Measurements from ENCODE around the gene GGT1.

Gene GGT1

DNA sequence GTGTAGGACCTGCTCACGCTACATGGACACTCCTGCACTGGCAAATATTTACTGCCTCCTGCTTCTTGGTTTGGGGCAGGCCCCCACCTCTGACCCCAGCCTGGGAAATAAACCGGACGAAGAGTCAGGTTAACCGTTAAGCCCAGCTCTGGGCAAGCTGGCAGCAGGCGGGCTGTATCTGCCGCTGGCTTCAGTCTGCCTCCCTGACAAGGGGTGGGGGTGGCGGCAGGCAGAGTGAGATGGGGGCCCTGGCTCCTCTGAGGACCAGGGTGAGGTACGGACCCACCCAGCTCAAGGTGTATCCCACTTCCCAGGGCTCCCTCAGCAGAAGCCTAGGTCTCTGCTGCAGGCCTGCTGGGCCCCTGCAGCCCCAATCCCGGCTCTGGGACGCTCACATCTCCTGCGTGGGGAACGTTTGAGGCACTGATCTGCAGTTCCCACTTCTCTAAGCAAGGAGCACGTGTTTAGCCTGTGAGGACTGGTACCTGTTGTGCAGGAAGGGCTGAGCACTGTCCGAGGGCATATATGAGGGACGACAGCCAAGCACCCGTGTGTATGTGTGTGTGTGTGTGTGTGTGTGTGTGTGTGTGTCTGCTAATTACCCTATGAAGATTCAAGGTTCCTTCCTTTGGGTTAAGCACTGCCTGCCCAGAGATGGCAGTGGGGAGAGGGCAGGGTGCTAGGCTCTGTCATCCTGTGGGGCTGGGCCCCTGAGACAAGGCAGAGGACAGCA is 9.0 kb upstream of the GGT1 start:
- Histone ChIP-seq H3K4me1 (ENCODE audit: low read length) (no peaks in the 10 kb centered on the region), H2AFZ (ENCODE audit: low read length) (no peak overlapping the region), H3K9me3 (replicated peaks; ENCODE audit: insufficient read depth, low read length) (no peaks in the 10 kb centered on the region), H3K27ac (ENCODE audit: low read length) (no peak overlapping the region), H3K4me3 (ENCODE audit: low read length) (no peak overlapping the region), H3K79me2 (ENCODE audit: low read length) (no peaks in the 10 kb centered on the region), H3K27me3 (replicated peaks; ENCODE audit: insufficient read depth, low read length) (no peaks in the 10 kb centered on the region), H3K4me2 (ENCODE audit: low read depth, low read length) (no peak overlapping the region), H3K9ac (ENCODE audit: low read length) (no peak overlapping the region), H3K36me3 (replicated peaks; ENCODE audit: insufficient read depth, low read length) (no peaks in the 10 kb centered on the region), H3K9me2 (replicated peaks; ENCODE audit: insufficient read depth, low read length) (no peaks in the 10 kb centered on the region), H4K20me1 (ENCODE audit: insufficient read depth, low read length) (no peaks in the 10 kb centered on the region), H3F3A (ENCODE audit: insufficient read depth, low read length) (no peaks in the 10 kb centered on the region)
- TF ChIP-seq EZH2 (optimal IDR thresholded peaks at IDR 0.05; ENCODE audit: low read depth, low read length) = no peak
- TF ChIP-seq EZH2phosphoT487 (IDR thresholded peaks at IDR 0.05; ENCODE audit: low read length) = no peak
- TF ChIP-seq, protein P1, sequence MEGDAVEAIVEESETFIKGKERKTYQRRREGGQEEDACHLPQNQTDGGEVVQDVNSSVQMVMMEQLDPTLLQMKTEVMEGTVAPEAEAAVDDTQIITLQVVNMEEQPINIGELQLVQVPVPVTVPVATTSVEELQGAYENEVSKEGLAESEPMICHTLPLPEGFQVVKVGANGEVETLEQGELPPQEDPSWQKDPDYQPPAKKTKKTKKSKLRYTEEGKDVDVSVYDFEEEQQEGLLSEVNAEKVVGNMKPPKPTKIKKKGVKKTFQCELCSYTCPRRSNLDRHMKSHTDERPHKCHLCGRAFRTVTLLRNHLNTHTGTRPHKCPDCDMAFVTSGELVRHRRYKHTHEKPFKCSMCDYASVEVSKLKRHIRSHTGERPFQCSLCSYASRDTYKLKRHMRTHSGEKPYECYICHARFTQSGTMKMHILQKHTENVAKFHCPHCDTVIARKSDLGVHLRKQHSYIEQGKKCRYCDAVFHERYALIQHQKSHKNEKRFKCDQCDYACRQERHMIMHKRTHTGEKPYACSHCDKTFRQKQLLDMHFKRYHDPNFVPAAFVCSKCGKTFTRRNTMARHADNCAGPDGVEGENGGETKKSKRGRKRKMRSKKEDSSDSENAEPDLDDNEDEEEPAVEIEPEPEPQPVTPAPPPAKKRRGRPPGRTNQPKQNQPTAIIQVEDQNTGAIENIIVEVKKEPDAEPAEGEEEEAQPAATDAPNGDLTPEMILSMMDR (IDR thresholded peaks at IDR 0.05; ENCODE audit: low read length) = no peak
- DNase-seq = no peak

GRCh38 chr22:24594569-24595120 is 8.3 kb upstream of the GGT1 start:
- Histone ChIP-seq H3K4me2 (ENCODE audit: low read depth, low read length) (no peak overlapping the region), H3K27me3 (replicated peaks; ENCODE audit: insufficient read depth, low read length) (no peaks in the 10 kb centered on the region), H3K36me3 (replicated peaks; ENCODE audit: insufficient read depth, low read length) (no peaks in the 10 kb centered on the region), H3K27ac (ENCODE audit: low read length) (no peak overlapping the region), H3K9ac (ENCODE audit: low read length) (no peak overlapping the region), H3K4me3 (ENCODE audit: low read length) (no peak overlapping the region), H3F3A (ENCODE audit: insufficient read depth, low read length) (no peaks in the 10 kb centered on the region), H3K4me1 (ENCODE audit: low read length) (no peaks in the 10 kb centered on the region), H3K9me3 (replicated peaks; ENCODE audit: insufficient read depth, low read length) (no peaks in the 10 kb centered on the region), H2AFZ (ENCODE audit: low read length) (no peak overlapping the region), H3K9me2 (replicated peaks; ENCODE audit: insufficient read depth, low read length) (no peaks in the 10 kb centered on the region), H4K20me1 (ENCODE audit: insufficient read depth, low read length) (no peaks in the 10 kb centered on the region), H3K79me2 (ENCODE audit: low read length) (no peaks in the 10 kb centered on the region)
- TF ChIP-seq EZH2phosphoT487 (IDR thresholded peaks at IDR 0.05; ENCODE audit: low read length) (no peak), EZH2 (optimal IDR thresholded peaks at IDR 0.05; ENCODE audit: low read depth, low read length) (no peak)
- TF ChIP-seq, protein P1 (IDR thresholded peaks at IDR 0.05; ENCODE audit: low read length) = no peak
- no peak for DNase-seq

GRCh38 chr22:24595228-24595627 is 7.8 kb upstream of the GGT1 start:
- Histone ChIP-seq H3K79me2 (ENCODE audit: low read length) (no peaks in the 10 kb centered on the region), H3K4me3 (ENCODE audit: low read length) (no peak overlapping the region), H3K36me3 (replicated peaks; ENCODE audit: insufficient read depth, low read length) (no peaks in the 10 kb centered on the region), H3K27me3 (replicated peaks; ENCODE audit: insufficient read depth, low read length) (no peaks in the 10 kb centered on the region), H3K4me1 (ENCODE audit: low read length) (no peaks in the 10 kb centered on the region), H3F3A (ENCODE audit: insufficient read depth, low read length) (no peaks in the 10 kb centered on the region), H3K4me2 (ENCODE audit: low read depth, low read length) (no peak overlapping the region), H3K9me2 (replicated peaks; ENCODE audit: insufficient read depth, low read length) (no peaks in the 10 kb centered on the region), H3K9me3 (replicated peaks; ENCODE audit: insufficient read depth, low read length) (no peaks in the 10 kb centered on the region), H3K9ac (ENCODE audit: low read length) (no peak overlapping the region), H3K27ac (ENCODE audit: low read length) (no peak overlapping the region), H4K20me1 (ENCODE audit: insufficient read depth, low read length) (no peaks in the 10 kb centered on the region), H2AFZ (ENCODE audit: low read length) (no peak overlapping the region)
- no peak for DNase-seq
- TF ChIP-seq EZH2 (optimal IDR thresholded peaks at IDR 0.05; ENCODE audit: low read depth, low read length) = no peak
- TF ChIP-seq EZH2phosphoT487 (IDR thresholded peaks at IDR 0.05; ENCODE audit: low read length) = no peak
- TF ChIP-seq, protein P1 (IDR thresholded peaks at IDR 0.05; ENCODE audit: low read length) = no peak
